Activated CD8-positive, alpha-beta memory T cell treated with anti-CD3 and anti-CD28 coated beads, Interleukin-2, amount 50 U/mL, for 24 hours (primary cell): ENCODE data around the gene CCDC148.
"Not testable (repeated sequence)": the region's sequence is repeated elsewhere in the genome, so short reads cannot be mapped to it uniquely, and the experiment has no call there.

Source experiments
- DNase-seq: peaks from one replicate; pipeline ENCODE4 v3.0.0-alpha.2; 2020; ENCODE audit errors: extremely low read depth

The CCDC148 gene

GRCh38 chr2:158482594-158482993, 26.0 kb upstream of the CCDC148 start:
- no peak for DNase-seq

- no peak for DNase-seq
These were observed 24.6 kb upstream of the CCDC148 start for GRCh38 chr2:158481116-158481515.

DNA sequence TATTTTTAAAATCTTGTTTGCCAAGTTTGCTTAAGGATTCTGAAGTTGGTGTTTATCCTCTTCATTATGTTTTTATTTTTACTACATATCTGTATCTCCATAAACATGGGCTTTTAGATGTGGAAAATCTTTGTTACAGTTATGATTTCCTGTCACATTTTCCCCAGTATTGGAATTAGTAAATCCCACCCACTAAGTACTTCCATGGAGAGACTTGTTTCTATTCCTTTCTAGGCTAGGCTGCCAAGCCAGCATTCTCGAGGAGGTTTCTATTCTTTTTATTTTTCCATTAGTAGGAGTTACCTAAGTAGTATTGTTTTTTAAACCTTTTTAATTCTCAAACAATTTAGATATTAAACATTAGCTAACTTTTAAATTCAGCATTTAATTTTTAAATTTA, 22.3 kb upstream of the CCDC148 start:
- DNase-seq = no peak

DNA sequence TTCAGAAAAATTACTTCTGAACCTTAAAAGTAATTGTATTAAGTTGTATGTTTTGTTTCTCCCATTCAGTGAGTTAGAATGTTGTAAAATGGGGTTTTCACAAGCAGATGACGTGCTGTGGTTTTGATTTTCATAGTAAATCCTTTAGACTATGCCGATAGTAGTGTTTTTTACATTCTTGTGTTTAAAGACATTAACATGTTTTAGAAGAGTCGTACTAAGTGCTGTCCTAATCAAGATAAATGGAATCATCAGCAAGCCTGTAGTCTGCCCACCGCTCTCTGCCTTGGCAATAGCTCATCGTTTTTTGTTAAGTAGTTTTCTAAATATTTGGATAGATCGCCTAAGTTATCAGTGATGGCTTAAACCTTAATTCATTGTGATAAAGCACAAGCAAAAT, 21.7 kb upstream of the CCDC148 start:
- DNase-seq = no peak

DNA sequence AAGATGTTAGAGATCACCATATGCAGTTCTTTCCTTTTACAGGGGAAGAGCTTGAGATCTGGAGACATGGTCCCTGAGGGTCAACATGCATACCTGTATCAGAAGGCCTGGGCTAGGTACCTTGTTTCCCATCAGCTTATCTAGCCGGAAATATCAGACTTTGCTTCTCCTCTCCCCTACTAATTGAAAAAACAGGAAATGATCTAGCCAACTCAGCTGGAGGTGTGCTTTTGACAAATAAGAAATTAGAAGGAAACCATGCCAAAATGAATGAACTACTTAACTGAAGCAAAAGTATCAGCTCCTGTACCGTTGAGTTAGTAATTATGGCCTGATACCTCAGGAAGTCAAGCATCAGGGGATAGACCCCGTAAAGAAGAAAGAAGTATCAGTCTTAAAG, 20.6 kb upstream of the CCDC148 start:
- no peak for DNase-seq

- not testable (repeated sequence) for DNase-seq
These were observed 18.0 kb upstream of the CCDC148 start for GRCh38 chr2:158474526-158475011.

GRCh38 chr2:158473719-158474392, 17.3 kb upstream of the CCDC148 start:
- no peak for DNase-seq

GRCh38 chr2:158473300-158473699, 16.7 kb upstream of the CCDC148 start:
- not testable (repeated sequence) for DNase-seq

- DNase-seq = not testable (repeated sequence)
These were observed 16.3 kb upstream of the CCDC148 start for GRCh38 chr2:158472829-158473228.

DNA sequence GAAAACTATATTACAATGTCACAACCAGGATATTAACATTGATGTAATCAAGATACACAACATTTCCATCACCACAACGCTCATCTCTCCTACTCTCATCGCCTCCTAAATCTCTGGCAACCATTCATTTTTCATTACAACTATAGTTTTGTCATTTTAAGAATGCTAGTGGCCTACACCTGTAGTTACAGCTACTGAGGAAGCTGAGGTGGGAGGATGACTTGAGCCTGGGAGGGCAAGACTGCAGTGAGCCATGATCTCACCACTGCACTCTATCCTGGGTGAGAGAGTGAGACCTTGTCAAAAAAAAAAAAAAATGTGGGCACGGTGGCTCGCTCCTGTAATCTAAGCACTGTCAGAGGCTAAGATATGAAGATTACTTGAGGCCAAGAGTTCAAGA, 10.7 kb upstream of the CCDC148 start:
- DNase-seq = no peak

GRCh38 chr2:158464426-158465281, 8.1 kb upstream of the CCDC148 start:
- no peak for DNase-seq

DNA sequence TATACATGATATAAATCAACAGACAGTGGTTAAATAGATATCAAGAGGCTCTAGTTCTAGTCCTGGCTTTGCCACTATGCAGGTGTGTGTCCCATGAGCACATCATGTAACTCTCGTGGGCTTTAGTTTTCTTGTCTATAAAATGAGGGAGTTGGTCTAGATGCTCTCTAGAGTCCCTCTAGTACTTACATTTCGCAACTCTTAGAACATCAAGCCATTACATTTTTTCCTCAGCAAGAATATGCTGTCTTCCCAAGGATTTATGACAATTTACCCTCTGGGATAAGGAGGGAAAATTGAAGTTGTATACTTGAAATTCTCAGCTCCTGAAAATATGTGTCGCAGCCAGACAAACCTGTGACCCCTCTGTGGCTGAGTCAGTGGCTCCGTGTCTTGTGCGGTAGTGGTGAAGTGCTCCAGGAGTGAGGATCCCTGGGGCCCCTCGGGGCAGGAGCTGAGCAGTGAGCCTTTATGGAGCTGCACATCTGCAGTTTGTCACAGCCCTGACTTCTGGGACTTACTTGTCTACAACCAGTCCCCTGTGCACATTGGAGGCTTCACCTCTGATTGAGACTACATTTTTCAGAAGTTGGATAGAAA, 7.0 kb upstream of the CCDC148 start:
- no peak for DNase-seq

DNA sequence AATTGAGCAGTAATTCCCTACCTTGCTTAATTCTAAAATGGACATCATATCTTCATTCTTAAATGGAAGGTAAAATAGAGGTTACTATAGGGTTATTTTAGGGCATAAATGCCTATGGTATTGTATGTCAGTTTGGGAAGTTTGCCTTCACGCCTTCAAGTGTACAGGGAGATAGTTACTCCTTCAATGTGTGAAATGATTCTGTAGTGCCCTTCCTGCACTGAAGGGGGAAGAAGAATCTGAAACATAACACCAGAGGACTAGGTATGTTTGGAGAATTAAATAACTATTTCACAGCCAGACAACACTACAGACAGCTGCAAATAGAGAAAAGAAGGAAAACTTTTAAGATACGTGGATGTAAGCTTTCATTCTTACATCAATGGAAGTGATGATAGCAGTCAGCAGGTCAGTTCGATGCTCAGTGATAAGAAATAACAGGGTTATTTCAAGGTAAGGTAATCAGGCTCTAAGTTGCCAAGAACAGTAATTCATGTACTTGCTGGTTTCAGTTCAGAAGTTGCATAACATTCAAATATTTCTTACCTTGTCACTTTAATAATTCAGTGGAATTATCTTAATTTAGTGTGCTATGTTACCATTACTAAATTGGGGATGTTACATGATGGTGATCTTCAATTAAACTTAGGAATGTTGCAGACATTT, 4.2 kb upstream of the CCDC148 start:
- DNase-seq = no peak

- no peak for DNase-seq
These were observed 2.8 kb upstream of the CCDC148 start for GRCh38 chr2:158459161-158460003.

- no peak for DNase-seq
These were observed 2.0 kb upstream of the CCDC148 start for GRCh38 chr2:158458617-158458920.

DNA sequence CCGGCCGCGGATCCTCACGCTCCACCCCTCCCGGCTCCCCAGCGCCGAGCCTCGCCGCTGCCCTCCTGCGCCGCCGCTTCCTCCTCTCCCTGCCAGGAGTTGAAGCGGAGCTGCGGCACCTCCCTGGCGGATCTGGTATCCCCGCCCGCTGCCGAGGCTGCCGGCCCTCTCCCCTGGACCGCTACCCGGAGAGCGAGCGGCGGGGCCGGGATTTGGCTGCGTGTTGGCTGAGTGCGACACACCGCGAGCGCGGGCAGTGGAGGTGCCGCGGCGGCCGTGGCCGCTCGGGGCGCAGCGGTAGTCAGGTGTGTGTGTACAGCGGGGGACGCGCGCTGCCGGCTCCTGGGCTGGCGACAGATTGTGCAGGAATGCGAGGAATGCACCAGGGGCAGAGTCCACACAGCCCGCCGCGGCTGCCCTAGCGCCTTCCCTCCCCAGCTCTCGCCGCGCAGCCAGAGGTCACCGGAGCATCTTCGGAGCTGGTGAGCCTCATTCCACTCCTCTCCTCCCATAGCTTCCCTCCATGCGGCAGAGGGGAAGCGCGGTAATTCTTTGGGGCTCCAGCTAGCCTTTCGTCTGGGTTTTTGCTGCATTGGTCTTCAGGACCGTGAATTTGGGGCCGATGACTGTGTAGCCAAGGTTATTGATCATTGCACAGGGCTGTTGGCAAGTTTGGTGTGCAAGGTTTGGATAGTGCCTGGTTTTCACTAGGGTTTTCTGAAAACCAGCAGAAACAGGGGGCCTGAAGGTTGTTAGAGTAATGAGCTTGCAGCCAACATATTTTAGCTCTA, 1.5 kb upstream of the CCDC148 start:
- no peak for DNase-seq

GRCh38 chr2:158457092-158457825, 706 bp upstream of the CCDC148 start:
- peak; percentile 9 for DNase-seq

GRCh38 chr2:158443606-158444005, 12.9 kb downstream of the CCDC148 start:
- no peak for DNase-seq

DNA sequence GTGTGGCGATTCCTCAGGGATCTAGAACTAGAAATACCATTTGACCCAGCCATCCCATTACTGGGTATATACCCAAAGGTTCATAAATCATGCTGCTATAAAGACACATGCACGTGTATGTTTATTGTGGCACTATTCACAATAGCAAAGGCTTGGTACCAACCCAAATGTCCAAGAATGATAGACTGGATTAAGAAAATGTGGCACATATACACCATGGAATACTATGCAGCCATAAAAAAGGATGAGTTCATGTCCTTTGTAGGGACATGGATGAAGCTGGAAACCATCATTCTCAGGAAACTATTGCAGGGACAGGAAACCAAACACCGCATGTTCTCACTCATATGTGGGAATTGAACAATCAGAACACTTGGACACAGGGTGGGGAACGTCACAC, 17.5 kb downstream of the CCDC148 start:
- DNase-seq = not testable (repeated sequence)

DNA sequence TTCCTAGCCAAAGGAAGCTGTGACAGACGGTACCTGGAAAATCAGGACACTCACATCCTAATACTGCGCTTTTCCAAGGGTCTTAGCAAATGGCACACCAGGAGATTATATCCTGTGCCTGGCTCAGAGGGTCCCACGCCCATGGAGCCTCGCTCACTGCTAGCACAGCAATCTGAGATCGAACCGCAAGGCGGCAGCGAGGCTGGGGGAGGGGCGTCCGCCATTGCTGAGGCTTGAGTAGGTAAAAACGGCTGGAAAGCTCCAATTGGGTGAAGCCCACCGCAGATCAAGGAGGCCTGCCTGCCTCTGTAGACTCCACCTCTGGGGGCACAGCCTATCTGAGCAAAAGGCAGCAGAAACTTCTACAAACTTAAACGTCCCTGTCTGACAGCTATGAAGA, 22.8 kb downstream of the CCDC148 start:
- DNase-seq = not testable (repeated sequence)
